Heart right ventricle (tissue), 16 donors: ENCODE data around the gene TMEM233. TPM values are rescaled to one million over a fixed set of nuclear protein-coding genes. Genes with fewer than 3 reads are reported as not detected.

ENCODE experiments used
- ATAC-seq, 8 donors: fragments of 200-7000 bp; cut with Tn5 transposase; one replicate each; pipeline ENCODE4 v1.9.1; 2020; ENCODE audit warnings: mild to moderate bottlenecking in 8 of 8, moderate library complexity in 8 of 8, moderate number of reproducible peaks in 1 of 8
- DNase-seq, 2 donors: peaks; one replicate each; pipeline ENCODE4 v3.0.0-alpha.2; 2020
- H3K27ac ChIP-seq, 10 donors: fragments of 200-600 bp; sonication (generic) in 2 of 10; one replicate each; pipeline versions ENCODE4 v1.5.0 to v1.8.0; 2020 to 2022; ENCODE audit warnings: mild to moderate bottlenecking in 3 of 10
- H3K27me3 ChIP-seq, 7 donors: fragments of 200-600 bp; one replicate each; pipeline ENCODE4 v1.8.0; 2021 to 2022; ENCODE audit warnings: mild to moderate bottlenecking in 2 of 7
- H3K36me3 ChIP-seq, 9 donors: fragments of 200-600 bp; sonication (generic) in 1 of 9; one replicate each; pipeline versions ENCODE4 v1.5.0 to v1.8.0; 2020 to 2022; ENCODE audit warnings: mild to moderate bottlenecking in 2 of 9
- H3K4me1 ChIP-seq, 9 donors: fragments of 200-600 bp; sonication (generic) in 1 of 9; one replicate each; pipeline versions ENCODE4 v1.5.0 to v1.8.0; 2020 to 2022; ENCODE audit warnings: mild to moderate bottlenecking in 4 of 9
- H3K4me3 ChIP-seq, 10 donors: fragments of 200-600 bp; sonication (generic) in 2 of 10; one replicate each; pipeline versions ENCODE4 v1.5.0 to v1.8.0; 2020 to 2022; ENCODE audit warnings: mild to moderate bottlenecking in 7 of 10, moderate library complexity in 2 of 10
- H3K9me3 ChIP-seq, 11 donors: fragments of 200-600 bp in 10 of 11; sonication (generic) in 2 of 11; one replicate each; pipeline versions ENCODE4 v1.5.0 to v1.8.0; 2013 to 2022; ENCODE audit warnings: mild to moderate bottlenecking in 2 of 11, control low read depth in 1 of 11, moderate library complexity in 1 of 11
- CTCF ChIP-seq, 9 donors: fragments of 200-600 bp; sonication (generic) in 2 of 9; IDR thresholded peaks; one replicate each; pipeline versions ENCODE4 v1.5.0 to v1.8.0; 2021 to 2022; ENCODE audit warnings: antibody characterized with exemption in 9 of 9, mild to moderate bottlenecking in 5 of 9, moderate library complexity in 1 of 9
- WGBS, 2 donors: extraction: QIAGEN DNeasy Blood & Tissue Kit; methylation state at CpG; one replicate each; pipeline ENCODE4 v1.1.7; 2013; ENCODE audit warnings: inconsistent platforms in 1 of 2; 5-methylcytosine and 5-hydroxymethylcytosine counted together
- intact Hi-C, 10 donors: fragments of 100-400 bp; cut with DNase I; formaldehyde crosslinking; loops; one replicate each; pipeline versions ENCODE4 v1.11.1 to v1.14.2; 2022
- polyA plus RNA-seq, 2 donors: library from polyadenylated mRNA; stranded (reverse); fragments of 200-250 nt; gene quantifications; one replicate each; pipeline ENCODE4 v1.2.3, GENCODE V29; 2013
- total RNA-seq, 10 donors: library from RNA; stranded (reverse); fragmentation: NEBNext Ultra II Directional in 3 of 10; extraction: Animal tissue kit (Norgen Biotek cat#: 25700) in 3 of 10; gene quantifications; one replicate each; pipeline versions ENCODE4 v1.2.1 to v1.2.4, GENCODE V29; 2021 to 2023
- donor health status: Arrhythmogenic right ventricular cardiomyopathy.
- donor health status: ischemic (EF 13 %, LVEDD 7.1; RV severe dilation, severe dysfunction).
- donor health status: healthy with polysubstance abuse.
- donor health status: DM: no; HTN: yes; CAD: no.
- donor health status: DM: no; HTN: no; CAD: no.
- donor health status: ischemic (EF 25% LVEDD 6.9; RV normal size, moderate dysfunction).
- donor health status: ischemic (EF 25% LVEDD 5.7; RV mildly dilated, moderate dysfunction).
- donor health status: healthy.
- donor health status: DM: yes; HTN: yes; CAD: no.
- donor health status: Ischemic cardiomyopathy.
- donor health status: ischemic (EF 35%, LVEDD 5.7; RV mildly dilated, moderate dysfunction).
- donor health status: nonischemic (EF 11% LVEDD 7.7; RV severe dilation, severe dysfunction).
- donor health status: DM: yes; HTN: yes; CAD: no.
- donor health status: PGD.
- donor health status: ischemic (EF 29% LVEDD 5.4; RV normal size, mild dysfunction).
- donor health status: nonischemic (EF 23%, LVEDD 6.1; RV moderate dilation, normal function).

Gene TMEM233
- total and polyA plus RNA-seq, 12 donors = 0.10 to 0.92 (median 0.49) TPM; not detected in 1

DNA sequence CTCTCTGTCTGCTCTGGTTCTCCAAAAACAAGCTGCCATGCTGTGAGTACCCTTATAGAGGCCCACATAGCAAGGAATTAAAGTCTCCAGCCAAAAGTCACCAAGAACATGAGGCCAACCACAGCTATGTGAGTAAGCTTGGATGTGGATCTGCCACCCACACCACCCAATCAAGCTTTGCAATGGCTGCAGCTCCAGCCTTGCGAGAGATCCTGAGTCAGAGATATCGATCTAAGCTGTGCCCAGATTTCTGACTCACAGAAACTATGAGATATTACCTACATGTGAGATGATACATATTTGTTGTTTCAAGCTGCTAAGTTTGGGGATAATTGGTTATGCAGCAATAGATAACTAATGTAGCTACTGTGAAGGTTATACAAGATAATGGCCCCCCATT is 15.5 kb upstream of the TMEM233 start:
- no peaks in the 10 kb centered on the region for H3K9me3 ChIP-seq
- DNase-seq (no peak), ATAC-seq (no peak)
- TF ChIP-seq CTCF (IDR thresholded peaks at IDR 0.05) = no peak
- intact Hi-C loops = no loop called here
- 83 to 85% methylated on average over 2 of the region's 2 CpGs for WGBS, 2 donors
- no peak overlapping the region for H3K4me3 ChIP-seq
- H3K27me3 ChIP-seq = peaks cover 0 to 3% (median 0%) of the 10 kb centered on the region in 7 donors
- H3K27ac ChIP-seq = no peak overlapping the region
- H3K36me3 ChIP-seq = no peaks in the 10 kb centered on the region
- peaks cover 0 to 9% (median 0%) of the 10 kb centered on the region in 9 donors for H3K4me1 ChIP-seq

- DNase-seq (no peak), ATAC-seq (peak in 3 of 8 donors; percentile 37 to 41 (median 38))
- Histone ChIP-seq H3K36me3 (no peaks in the 10 kb centered on the region), H3K4me3 (no peak overlapping the region), H3K9me3 (no peaks in the 10 kb centered on the region), H3K4me1 (peaks cover 0 to 18% (median 4%) of the 10 kb centered on the region in 9 donors), H3K27me3 (peaks cover 0 to 37% (median 25%) of the 10 kb centered on the region in 7 donors), H3K27ac (no peak overlapping the region)
- intact Hi-C loops = no loop called here
- WGBS, 2 donors = 62 to 68% methylated on average over 1 of the region's 1 CpG
- peak in 1 of 9 donors; percentile 16 for TF ChIP-seq CTCF (IDR thresholded peaks at IDR 0.05)
These were observed 4.5 kb upstream of the TMEM233 start for GRCh38 chr12:119589097-119589496.

- ATAC-seq (no peak), DNase-seq (no peak)
- H3K36me3 ChIP-seq = no peaks in the 10 kb centered on the region
- 83 to 85% methylated on average over 4 of the region's 4 CpGs for WGBS, 2 donors
- no peak for TF ChIP-seq CTCF (IDR thresholded peaks at IDR 0.05)
- H3K27ac ChIP-seq = no peak overlapping the region
- peaks cover 0 to 18% (median 4%) of the 10 kb centered on the region in 9 donors for H3K4me1 ChIP-seq
- intact Hi-C loops = loop anchor here in 1 of 10 donors (10.0 kb wide), 1 partner anchor 55 kb away; no protein-coding TSS in a partner anchor
- no peak overlapping the region for H3K4me3 ChIP-seq
- no peaks in the 10 kb centered on the region for H3K9me3 ChIP-seq
- H3K27me3 ChIP-seq = peaks cover 0 to 42% (median 30%) of the 10 kb centered on the region in 7 donors
These were observed 3.9 kb upstream of the TMEM233 start for GRCh38 chr12:119589634-119590033.

DNA sequence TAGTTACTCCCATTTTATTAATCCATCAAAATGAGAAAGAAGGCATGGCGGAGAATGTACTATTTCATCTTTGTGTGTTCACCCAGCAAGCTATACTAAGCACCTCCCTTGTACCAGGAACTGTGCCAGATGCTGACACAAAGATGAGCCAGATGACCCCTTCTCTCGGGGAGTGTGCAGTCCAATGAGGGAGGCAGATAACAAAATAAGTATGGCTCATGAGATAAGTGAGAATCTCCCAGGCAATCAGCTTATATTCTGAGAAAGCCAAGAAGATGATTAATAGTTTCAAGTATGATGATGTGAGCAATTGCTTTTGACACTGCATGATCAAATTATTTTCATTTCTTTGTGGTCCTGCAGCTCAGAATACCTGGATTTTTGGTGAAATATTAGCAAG is 1.3 kb upstream of the TMEM233 start:
- TF ChIP-seq CTCF (IDR thresholded peaks at IDR 0.05) = no peak
- 55 to 65% methylated on average over 2 of the region's 2 CpGs for WGBS, 2 donors
- no peak for DNase-seq
- Histone ChIP-seq H3K9me3 (no peaks in the 10 kb centered on the region), H3K4me3 (no peak overlapping the region), H3K27me3 (peaks cover 0 to 58% (median 46%) of the 10 kb centered on the region in 7 donors), H3K27ac (no peak overlapping the region), H3K4me1 (peaks cover 0 to 40% (median 21%) of the 10 kb centered on the region in 9 donors), H3K36me3 (no peaks in the 10 kb centered on the region)
- ATAC-seq = no peak
- intact Hi-C loops = loop anchor here in 1 of 10 donors (10.0 kb wide), 1 partner anchor 53 kb away; no protein-coding TSS in a partner anchor
